SHP77 (cell line): ENCODE measurements around the gene COQ10A.
A peak's percentile ranks its signal among the peaks of the same experiment; 100 is the strongest.
"Not testable (repeated sequence)": the region's sequence is repeated elsewhere in the genome, so short reads cannot be mapped to it uniquely, and the experiment has no call there.

Experiments
- DNase-seq, 2 experiments: peaks; one replicate each; lab custom pipeline; 2025; lab: John Stamatoyannopoulos, UW

The COQ10A gene

DNA sequence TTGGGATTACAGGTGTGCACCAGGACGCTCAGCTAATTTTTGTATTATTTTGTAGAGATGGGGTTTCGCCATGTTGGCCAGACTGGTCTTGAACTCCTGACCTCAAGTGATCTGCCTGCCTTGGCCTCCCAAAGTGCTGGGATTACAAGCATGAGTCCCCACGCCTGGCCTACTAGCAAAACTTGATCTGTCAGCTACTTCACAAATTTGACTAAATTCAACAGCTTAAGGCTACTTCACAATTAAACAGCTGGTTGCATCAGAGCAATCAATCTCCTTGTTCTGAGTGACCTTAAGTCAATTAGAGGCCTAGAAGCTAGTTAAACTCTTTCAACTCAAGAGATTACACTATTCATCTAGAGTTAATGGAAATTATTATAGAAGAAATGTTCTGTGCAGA lies 12.2 kb downstream of the COQ10A start:
- DNase-seq, result no peak

DNA sequence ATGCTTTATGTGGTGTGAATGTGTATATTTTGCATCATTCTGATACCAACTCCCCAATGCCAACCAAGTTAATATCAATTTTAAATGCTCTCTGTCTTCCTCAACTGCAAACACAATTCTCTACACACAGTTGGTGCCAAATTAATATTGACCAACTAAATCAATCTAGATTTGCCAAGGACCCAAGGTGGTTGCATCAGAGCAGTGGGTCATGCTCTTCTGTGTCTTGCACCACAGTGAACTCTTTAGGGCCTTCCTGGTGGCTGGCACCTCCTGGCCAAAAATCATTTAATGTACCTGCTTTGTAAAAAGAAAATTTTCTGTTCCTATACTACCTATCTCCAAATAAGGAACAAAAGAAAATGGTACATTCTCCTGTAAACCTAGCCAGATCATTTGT lies 14.1 kb downstream of the COQ10A start:
- no peak for DNase-seq

DNA sequence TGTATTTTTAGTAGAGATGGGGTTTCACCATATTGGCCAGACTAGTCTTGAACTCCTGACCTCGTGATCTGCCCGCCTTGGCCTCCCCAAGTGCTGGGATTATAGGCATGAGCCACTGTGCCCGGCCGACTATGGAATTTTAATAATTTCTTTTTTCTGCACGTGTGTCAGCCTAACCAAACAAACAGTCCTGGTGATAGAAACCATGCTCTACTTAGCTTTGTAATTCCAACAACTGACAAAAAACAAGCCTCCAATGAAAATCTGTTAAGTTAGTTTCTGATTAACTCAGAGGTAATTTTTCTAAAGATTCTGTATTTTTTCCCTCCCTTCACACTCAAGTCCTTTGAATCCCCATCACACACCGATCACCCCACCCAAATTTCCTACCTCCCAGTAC lies 15.3 kb downstream of the COQ10A start:
- no peak for DNase-seq

DNA sequence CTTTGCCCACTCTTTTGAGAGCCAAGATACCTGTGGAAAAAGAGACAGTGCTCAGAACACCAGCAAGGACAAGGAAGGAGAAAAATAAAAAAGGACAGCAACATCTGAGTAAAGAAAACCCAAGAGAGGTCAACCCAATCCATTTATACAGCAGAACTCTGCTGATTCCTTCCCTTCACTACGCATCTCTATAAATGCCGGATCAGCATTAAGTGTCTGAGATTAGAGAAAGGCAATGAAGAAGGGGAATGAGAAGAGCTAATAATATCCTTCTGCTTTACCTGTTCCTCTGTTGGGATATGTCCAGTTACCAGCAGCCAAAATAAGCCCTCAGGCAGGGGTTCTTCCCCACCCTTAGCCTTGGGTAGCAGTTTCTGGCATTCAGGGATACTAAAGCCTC lies 15.8 kb downstream of the COQ10A start:
- no peak for DNase-seq

GRCh38 chr12:56284263-56284662 lies 17.5 kb downstream of the COQ10A start:
- not testable (repeated sequence) for DNase-seq

DNA sequence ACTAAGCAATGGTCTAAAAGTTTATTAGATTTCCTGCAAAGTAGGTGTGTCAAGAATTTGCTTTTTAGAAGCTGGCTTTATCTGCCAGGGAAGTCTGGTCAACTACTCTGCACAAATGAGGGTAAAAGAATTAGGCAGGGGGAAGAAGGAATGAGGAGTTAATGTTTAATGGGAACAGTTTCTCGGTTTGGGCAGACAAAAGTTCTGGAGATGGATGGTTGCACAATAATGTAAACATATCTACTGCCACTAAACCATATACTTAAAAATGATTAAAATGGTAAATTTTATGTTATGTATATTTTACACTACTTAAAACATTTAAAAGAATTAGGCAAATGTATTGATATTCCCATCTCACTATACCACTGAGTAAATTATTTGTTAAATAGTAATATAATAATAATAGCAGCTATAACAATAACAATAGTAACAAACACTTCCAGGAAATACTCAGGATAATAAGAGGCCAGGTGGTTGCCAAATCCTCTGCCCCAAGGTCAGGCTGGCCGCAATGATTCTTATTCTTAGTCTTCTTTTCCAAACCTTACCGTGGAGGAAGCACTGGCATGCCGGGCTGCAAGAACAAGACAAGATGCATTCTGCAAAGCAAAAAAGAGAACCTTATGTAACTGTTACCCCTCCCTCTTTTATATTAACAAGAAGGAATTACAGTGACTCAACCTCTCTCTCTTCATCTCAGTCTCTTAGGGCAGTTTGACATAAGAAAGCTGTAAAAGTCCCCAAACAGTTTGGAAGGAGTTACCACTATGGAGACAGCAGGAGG lies 19.5 kb downstream of the COQ10A start:
- DNase-seq, result no peak

- no peak for DNase-seq
These were observed 22.1 kb downstream of the COQ10A start for GRCh38 chr12:56288705-56289387.

DNA sequence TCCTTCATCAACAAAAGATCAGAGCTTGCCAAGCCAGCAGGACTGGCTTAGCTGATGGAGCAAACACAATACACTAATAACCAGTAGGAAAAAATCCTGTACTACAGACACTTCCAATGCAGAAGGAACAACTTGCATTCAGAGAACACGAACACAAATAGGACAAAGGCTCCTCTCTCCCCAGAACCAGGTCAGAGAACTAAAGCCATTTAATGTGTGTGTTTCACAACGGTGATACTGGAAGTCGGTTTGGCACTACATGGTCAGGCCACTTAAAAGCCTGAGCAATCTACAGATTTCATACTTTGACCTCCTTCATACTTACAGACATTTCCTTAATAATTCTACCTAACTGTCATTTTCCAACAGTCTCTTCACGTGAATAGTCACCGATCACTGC lies 27.1 kb downstream of the COQ10A start:
- DNase-seq, result no peak

- DNase-seq, result no peak
These were observed 29.6 kb downstream of the COQ10A start for GRCh38 chr12:56296295-56296694.

DNA sequence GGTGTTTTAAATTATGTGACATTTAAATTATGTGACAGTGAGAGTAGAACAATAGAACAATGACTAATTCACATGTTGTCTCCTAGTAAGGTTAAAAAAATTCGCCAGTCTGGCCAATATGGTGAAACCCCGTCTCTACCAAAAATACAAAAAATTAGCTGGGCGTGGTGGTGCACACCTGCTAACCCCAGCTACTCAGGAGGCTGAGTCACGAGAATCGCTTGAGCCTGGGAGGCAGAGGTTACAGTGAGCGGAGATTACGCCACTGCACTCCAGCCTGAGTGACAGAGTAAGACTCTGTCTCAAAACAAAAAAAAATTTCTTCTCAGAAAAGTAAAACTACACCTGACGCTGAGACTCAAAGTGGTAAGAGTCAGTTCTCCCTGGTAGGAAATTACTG lies 30.7 kb downstream of the COQ10A start:
- no peak for DNase-seq

GRCh38 chr12:56298828-56299227 lies 32.1 kb downstream of the COQ10A start:
- no peak for DNase-seq

DNA sequence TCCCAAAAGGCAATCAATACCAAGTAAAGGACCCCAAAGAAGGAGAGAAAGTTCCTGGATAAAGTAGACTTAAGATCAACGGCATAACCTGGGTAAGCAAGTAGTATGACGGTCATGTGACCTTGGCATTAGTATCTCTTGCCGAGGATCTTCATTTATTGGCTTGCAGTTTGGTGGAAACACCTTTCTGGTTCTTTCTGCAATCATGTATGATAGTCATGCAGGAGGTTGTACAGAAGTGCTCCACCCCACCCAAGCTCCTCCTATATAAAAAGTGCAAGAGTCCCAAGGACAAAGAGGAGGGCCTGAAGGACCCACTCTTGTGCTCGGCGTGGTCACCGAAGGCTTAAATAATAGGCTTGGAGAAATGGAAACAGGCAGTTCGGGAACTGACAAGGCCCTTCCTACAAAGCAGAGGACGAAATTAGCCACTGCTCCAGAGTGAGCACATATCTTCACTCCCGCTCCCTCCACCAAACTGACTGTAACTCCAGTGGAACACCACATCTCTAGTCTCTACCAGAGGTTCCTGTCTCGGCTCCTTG lies 32.6 kb downstream of the COQ10A start:
- DNase-seq, result no peak

DNA sequence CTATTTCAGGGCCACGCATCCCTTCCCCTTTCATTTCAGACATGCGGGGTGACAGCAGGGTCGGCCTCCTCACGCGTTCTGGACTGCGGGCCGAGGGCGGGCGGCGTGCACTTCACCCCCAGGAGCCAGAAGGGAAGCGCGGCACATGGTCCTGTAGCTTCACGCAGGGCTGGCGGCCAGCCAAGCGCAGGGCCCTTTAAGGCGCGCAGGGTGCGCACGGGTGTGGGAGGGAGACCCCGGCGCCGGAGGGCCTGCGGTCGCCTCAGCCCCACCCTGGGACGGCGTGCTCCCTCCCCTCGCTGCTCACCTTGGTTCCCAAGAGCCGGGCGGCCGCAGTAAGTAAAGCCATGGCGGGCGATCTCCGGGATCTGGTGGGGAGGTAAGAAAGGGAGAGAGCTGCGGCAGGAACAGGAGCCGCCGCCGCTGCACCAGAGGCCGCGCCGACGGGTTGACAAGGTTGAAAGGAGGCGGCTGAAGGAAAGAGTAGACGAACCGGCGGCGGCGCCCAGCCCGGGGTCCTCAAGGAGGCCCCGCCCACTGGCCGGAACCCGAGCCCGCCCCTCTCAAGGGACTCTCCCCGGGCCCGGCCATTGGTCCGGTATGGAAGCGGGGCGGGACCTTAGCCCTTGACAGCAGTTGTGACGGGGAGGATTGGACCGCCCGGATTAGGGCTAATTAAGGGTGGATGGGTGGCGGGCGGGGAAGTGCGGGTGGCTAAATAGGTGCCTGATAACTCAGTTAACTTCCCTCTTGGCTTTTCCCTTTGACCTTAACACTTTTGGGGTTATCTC lies 33.3 kb downstream of the COQ10A start, which contains the start of gene CS:
Gene CS, minus strand, starts transcription at position 478 of the 791 bp plus-strand sequence. Its CDS starts 129 bp downstream, at position 349.
- DNase-seq, result peak; percentile 97

DNA sequence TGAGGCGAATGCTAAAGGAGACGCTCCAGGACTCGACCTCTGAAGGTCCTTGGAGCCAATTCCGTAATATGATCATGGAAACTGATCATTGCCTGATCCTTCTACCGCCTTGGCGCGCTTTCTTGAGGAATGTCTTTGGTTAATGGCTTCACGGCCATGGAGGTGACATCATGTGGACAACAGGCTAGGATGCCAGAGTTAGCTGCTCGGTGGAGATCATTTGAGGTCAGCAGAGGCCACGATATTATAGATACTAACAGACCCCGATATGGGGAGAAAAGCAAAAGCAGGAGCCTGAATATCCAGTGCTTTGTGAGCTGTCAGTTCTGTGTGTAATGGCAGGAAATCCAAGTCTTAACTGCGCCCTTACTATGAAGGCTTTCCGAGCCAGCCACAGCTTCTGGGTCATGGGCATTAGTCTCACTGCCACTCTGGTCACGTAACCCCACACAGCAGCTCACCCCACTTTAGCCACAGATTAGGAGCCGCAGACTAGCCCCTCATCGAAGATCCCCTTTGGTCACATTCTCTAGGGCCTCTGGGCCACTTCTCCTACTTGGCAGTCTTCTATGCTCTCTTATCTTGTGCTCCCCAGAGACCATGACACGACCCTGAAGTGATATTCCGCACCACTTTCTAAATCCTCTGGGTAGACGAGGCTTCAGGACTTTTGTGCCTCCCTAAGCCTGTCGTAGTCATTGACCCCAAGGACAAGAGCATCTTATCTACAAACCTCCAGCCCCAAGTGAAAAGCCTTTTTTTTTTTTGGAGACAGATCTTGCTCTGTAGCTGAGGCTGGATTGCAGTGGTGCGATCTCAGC lies 34.1 kb downstream of the COQ10A start:
- DNase-seq, result peak in 1 of 2 experiments; percentile 71

GRCh38 chr12:56304276-56304675 lies 37.5 kb downstream of the COQ10A start:
- no peak for DNase-seq

- no peak for DNase-seq
These were observed 38.3 kb downstream of the COQ10A start for GRCh38 chr12:56304872-56305590.

DNA sequence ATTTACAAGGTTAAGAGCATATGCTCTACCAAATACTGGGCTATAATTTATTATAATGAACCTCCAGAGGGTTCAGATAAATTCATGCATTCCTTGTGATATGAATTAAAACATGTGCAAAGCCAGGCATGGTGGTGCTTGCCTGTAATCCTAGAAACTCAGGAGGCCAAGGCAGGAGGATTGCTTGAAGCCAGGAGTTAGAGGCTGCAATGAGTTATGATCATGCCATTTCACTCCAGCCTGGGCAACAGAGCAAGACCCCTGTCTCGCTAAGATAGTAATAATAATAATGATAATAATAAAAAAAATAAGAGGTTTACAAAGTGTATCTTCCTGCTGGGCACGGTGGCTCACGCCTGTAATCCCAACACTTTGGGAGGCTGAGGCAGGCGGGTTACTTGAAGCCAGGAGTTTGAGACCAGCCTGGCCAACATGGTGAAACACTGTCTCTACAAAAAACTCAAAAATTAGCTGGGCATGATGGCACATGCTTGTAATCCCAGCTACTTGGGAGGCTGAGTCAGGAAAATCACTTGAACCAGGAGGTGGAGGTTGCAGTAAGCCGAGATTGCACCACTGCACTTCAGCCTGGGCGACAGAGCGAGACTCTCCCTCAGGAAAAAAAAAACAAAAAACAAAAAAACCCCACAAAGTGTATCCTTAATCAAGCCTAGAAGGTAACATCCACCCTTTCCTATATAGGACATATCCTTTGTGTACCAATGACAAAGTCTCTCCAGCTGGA lies 40.7 kb downstream of the COQ10A start:
- no peak for DNase-seq

DNA sequence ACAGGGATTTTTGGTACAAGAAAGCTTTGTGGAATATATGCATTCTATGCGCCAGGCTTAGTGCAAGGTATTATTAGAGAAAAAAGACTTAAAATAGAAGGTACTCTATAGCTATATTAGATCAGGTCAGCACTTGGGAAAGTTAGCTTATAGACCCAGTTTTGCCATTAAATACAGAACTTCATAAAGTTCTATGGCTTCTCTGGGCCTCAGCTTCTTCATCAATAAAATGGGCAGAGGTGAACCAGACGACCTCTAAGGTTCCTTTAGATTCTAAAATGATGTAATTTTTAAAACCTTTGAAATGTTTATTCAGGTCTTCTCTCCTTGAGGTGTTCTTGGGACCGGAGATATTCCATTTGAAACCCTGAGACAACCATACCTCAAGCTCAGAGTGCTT lies 42.0 kb downstream of the COQ10A start:
- DNase-seq, result no peak

GRCh38 chr12:56311003-56311402 lies 44.3 kb downstream of the COQ10A start:
- no peak for DNase-seq

DNA sequence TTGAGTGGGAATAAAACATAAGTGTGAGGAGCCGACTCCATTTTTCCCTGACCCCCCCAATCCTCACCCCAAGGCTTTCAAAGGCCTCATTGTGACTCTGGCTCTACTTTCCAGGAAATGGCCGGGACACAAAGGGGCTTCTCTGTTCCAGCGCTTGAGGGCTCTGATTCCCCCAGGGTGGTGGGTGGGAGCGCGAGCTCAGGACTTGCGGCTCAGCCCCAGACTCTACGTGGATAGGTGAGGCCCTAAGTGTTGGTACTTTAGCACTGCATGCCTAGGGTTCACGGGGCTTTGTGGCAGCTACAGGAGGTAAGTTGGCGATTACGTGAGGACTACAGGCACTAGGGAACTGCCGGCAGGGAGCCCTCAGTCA lies 48.5 kb downstream of the COQ10A start:
- DNase-seq, result no peak
